SU-DHL-6 (cell line): ENCODE measurements around the gene TM9SF4.

Experiments used
- H2AFZ ChIP-seq: fragments of 200-600 bp; sonication (generic); 2 replicates; pipeline ENCODE4 v1.6.1; 2014; ENCODE audit warnings: low read depth, mild to moderate bottlenecking, moderate library complexity, mixed read lengths, antibody characterized with exemption, low read length; ENCODE audit not compliant: severe bottlenecking
- H3F3A ChIP-seq: fragments of 200-600 bp; shearing (Covaris generic); 2 replicates; pipeline ENCODE4 v1.6.0; 2016; ENCODE audit warnings: antibody characterized with exemption, mild to moderate bottlenecking; ENCODE audit not compliant: insufficient read depth
- H3K27ac ChIP-seq: fragments of 200-600 bp; sonication (generic); 2 replicates; pipeline ENCODE4 v1.5.1; 2016; ENCODE audit warnings: low read depth, mild to moderate bottlenecking, low read length, moderate library complexity, mixed read lengths
- H3K27me3 ChIP-seq: fragments of 200-600 bp; sonication (generic), shearing (Covaris generic); 2 replicates; pipeline ENCODE4 v1.6.0; 2014; ENCODE audit warnings: mild to moderate bottlenecking, low read length
- H3K36me3 ChIP-seq: fragments of 200-600 bp; sonication (generic); 2 replicates; pipeline ENCODE4 v1.6.1; 2014; ENCODE audit warnings: mild to moderate bottlenecking, low read length, mixed read lengths
- H3K4me2 ChIP-seq: fragments of 300-600, 200-600 bp; shearing (Covaris generic), sonication (generic); 2 replicates; pipeline ENCODE4 v1.6.0; 2014; ENCODE audit warnings: low read length, low read depth, mild to moderate bottlenecking; ENCODE audit not compliant: poor library complexity, severe bottlenecking
- H3K4me3 ChIP-seq: fragments of 200-600 bp; sonication (generic); 2 replicates; pipeline ENCODE4 v1.5.1; 2014; ENCODE audit warnings: antibody characterized with exemption, low read length, mild to moderate bottlenecking, mixed read lengths; ENCODE audit not compliant: insufficient read depth, poor library complexity, severe bottlenecking
- H3K79me2 ChIP-seq: fragments of 200-600 bp; sonication (generic); 2 replicates; pipeline ENCODE4 v1.6.1; 2014; ENCODE audit warnings: mild to moderate bottlenecking, low read length, moderate library complexity; ENCODE audit not compliant: insufficient read depth
- H3K9ac ChIP-seq: fragments of 200-600 bp; sonication (generic); 2 replicates; pipeline ENCODE4 v1.7.0; 2014; ENCODE audit warnings: mild to moderate bottlenecking, low read length
- H3K9me2 ChIP-seq: fragments of 200-600 bp; sonication (generic); replicated peaks from 2 replicates; pipeline ENCODE4 v1.6.1; 2014; ENCODE audit warnings: low read length; ENCODE audit not compliant: insufficient read depth
- H3K9me3 ChIP-seq: fragments of 200-600 bp; sonication (generic); 2 replicates; pipeline ENCODE4 v1.6.1; 2014; ENCODE audit warnings: low read length, mixed read lengths; ENCODE audit not compliant: insufficient read depth
- H4K20me1 ChIP-seq: fragments of 200-600 bp; sonication (generic); 2 replicates; pipeline ENCODE4 v1.6.1; 2014; ENCODE audit warnings: low read depth, mild to moderate bottlenecking, antibody characterized with exemption, low read length, moderate library complexity, mixed read lengths
- EZH2phosphoT487 ChIP-seq: fragments of 200-600 bp; sonication (generic), shearing (Covaris generic); conservative IDR thresholded peaks from 2 replicates; pipeline ENCODE4 v1.6.1; 2018; ENCODE audit warnings: mild to moderate bottlenecking, antibody characterized with exemption, low read length, moderate library complexity, mixed read lengths
- TF ChIP-seq, protein P1 (sequence below): fragments of 200-600 bp; sonication (generic); IDR thresholded peaks from one replicate; pipeline ENCODE4 v1.5.1; 2017; ENCODE audit warnings: antibody characterized with exemption, mild to moderate bottlenecking, low read length, moderate library complexity; ENCODE audit not compliant: insufficient read depth, poor library complexity, severe bottlenecking

TM9SF4 gene

DNA sequence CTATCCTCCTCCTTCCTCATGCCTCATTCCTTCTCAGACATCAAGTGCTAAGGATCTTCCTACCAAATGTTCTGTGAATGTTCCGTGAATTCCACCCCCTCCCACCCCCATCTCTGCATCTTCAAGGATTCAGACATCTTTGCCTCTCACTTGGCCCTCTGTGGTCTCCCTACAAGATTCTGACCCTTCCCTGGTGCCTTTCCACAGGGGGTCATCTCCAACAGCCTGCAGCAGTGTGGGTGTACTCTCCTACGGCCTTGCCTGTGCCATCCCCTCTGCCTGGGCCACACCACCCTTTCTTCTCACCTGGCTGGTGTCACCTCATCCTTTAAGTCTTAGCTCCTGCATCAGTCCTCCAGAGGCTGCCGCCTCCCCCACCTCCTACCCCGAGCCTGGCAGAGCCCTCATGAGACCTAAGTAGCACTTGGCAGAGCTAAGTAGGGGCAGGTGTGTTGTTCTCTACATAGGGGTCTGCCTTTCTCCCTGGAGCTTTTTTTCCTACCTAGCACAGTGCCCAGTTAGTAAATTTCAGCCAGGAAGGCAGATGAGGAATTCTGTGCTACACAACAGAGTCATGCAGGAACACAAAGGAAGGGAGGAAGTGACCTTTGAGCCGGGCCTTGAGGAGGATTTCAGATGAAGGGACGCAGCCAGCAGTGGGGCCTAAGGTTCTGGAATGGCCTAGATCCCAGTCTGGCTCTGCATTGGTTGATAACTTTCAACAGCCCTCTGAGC, 43.1 kb downstream of the TM9SF4 start:
- no peaks in the 10 kb centered on the region for H3K36me3 ChIP-seq

DNA sequence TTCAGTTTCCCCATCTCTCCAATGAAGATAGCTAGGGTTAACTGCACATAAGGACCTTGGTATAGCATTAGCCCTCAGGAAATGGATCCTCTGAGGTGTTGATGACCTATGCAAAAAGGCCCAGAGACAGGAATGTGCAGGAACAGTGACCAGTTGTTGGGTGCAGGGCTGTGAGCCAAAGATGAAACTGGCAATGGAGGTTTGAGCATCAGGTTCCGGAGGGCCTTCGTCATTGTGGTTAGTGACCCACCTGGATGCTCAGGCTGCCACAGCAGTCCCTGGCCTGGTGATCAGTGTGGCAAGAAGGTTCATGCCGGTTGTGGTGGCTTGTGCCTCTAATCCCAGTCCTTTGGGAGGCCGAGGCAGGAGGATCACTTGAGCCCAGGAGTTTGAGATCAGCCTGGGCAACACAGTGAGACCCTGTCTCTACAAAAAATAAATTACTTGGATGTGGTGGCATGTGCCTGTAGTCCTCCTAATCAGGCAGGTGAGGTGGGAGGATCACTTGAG, 43.7 kb downstream of the TM9SF4 start:
- Histone ChIP-seq H3K9me3 (no peaks in the 10 kb centered on the region), H3K79me2 (no peaks in the 10 kb centered on the region), H3K4me3 (no peak overlapping the region), H3K9me2 (no peaks in the 10 kb centered on the region), H3K4me2 (no peak overlapping the region), H4K20me1 (no peaks in the 10 kb centered on the region), H3K27ac (no peak overlapping the region), H3K36me3 (no peaks in the 10 kb centered on the region), H3F3A (no peaks in the 10 kb centered on the region), H3K9ac (no peak overlapping the region), H2AFZ (no peak overlapping the region), H3K27me3 (no peaks in the 10 kb centered on the region)
- no peak for TF ChIP-seq EZH2phosphoT487
- TF ChIP-seq, protein P1, sequence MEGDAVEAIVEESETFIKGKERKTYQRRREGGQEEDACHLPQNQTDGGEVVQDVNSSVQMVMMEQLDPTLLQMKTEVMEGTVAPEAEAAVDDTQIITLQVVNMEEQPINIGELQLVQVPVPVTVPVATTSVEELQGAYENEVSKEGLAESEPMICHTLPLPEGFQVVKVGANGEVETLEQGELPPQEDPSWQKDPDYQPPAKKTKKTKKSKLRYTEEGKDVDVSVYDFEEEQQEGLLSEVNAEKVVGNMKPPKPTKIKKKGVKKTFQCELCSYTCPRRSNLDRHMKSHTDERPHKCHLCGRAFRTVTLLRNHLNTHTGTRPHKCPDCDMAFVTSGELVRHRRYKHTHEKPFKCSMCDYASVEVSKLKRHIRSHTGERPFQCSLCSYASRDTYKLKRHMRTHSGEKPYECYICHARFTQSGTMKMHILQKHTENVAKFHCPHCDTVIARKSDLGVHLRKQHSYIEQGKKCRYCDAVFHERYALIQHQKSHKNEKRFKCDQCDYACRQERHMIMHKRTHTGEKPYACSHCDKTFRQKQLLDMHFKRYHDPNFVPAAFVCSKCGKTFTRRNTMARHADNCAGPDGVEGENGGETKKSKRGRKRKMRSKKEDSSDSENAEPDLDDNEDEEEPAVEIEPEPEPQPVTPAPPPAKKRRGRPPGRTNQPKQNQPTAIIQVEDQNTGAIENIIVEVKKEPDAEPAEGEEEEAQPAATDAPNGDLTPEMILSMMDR: no peak

More for the DNA sequence above, 43.1 kb downstream of the TM9SF4 start:
- Histone ChIP-seq H3K27ac (no peak overlapping the region), H3K9me2 (no peaks in the 10 kb centered on the region), H3K4me2 (no peak overlapping the region), H3K27me3 (no peaks in the 10 kb centered on the region), H3K9me3 (no peaks in the 10 kb centered on the region), H4K20me1 (no peaks in the 10 kb centered on the region), H3K4me3 (no peak overlapping the region), H2AFZ (no peak overlapping the region), H3K9ac (no peak overlapping the region), H3F3A (no peaks in the 10 kb centered on the region), H3K79me2 (no peaks in the 10 kb centered on the region)
- TF ChIP-seq, protein P1: no peak
- TF ChIP-seq EZH2phosphoT487: no peak

DNA sequence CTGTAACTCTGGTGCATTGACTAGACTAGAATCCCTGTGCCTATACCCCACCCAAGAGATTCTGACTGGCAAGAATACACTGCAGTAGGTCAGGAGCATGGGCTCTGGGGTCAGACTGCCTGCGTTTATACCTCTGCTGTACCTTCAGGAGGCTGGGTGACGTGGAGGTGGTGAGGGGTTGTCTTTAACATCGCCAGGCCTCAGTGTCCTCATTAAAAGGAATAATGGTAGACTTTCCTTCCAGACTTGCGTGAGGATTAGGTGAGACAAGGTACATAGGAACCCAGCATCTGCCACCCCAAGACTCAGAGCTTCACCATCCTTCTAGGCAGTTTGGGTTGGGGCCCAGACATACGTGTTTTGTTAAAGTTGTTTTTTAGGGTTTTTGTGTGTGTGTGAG, 44.3 kb downstream of the TM9SF4 start:
- no peaks in the 10 kb centered on the region for H3K36me3 ChIP-seq
- no peaks in the 10 kb centered on the region for H4K20me1 ChIP-seq
- H3K4me3 ChIP-seq: no peak overlapping the region
- H3K79me2 ChIP-seq: no peaks in the 10 kb centered on the region
- no peaks in the 10 kb centered on the region for H3F3A ChIP-seq
- H3K27ac ChIP-seq: no peak overlapping the region
- H3K9ac ChIP-seq: no peak overlapping the region
- TF ChIP-seq, protein P1: no peak
- no peak for TF ChIP-seq EZH2phosphoT487
- H3K9me3 ChIP-seq: no peaks in the 10 kb centered on the region
- no peaks in the 10 kb centered on the region for H3K27me3 ChIP-seq
- no peak overlapping the region for H3K4me2 ChIP-seq
- no peaks in the 10 kb centered on the region for H3K9me2 ChIP-seq
- H2AFZ ChIP-seq: no peak overlapping the region
